Inflammatory macrophage treated with lipopolysaccharide for 4 hours (primary cell): ENCODE data around the gene SDK2.

Source experiments
- DNase-seq: peaks from one replicate; pipeline ENCODE4 v3.0.0-alpha.2; 2020

The SDK2 gene

DNA sequence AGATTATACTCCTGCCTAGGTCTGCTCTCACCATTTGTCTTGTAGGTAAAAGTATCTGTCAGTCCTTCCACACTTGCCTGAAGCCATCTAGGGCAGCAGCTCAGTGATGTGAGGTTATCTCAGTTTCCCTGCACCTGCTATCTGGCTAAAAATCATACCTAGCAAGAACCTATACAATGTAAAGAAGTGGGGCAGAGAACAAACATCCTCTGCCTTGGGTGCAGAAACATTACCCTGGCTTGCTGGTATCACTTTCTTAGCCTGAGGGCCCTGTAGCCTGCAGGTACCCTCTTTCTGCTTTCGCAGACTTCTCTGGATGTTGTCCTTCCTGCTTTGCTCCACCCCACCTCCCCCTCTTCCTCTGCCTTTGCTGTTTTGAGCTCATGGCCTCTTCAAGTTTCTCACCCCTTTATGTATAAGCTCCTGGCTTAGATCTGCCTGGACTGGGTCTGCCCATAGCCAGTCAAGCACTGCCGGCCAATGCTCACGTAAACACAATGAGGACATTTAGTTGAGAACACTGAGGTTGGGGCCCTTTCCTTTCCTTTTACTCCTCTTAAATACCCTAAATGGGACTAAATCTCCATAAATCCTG lies 8.7 kb upstream of the SDK2 start:
- DNase-seq: no peak

GRCh38 chr17:73650617-73651200 lies 6.5 kb upstream of the SDK2 start:
- no peak for DNase-seq

DNA sequence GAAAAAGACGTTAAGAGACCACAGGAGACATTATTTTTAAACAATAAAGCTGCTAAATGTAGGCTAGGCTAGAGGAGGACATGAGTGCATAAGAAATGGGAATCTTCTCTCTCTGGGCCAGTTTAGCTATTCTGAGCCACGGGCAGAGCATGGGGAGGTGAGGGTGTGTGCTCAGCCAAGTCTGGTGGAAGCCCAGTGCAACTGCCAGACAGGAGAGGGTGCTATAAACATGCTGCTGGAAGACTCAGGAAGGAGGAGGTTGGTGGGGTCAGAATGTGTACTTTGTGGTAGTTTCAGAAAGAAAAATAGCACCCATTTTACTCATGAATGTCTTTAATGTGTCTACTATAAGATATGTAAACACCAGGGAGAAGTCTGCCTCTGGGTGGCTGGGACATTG lies 5.9 kb upstream of the SDK2 start:
- DNase-seq: no peak

- no peak for DNase-seq
These were observed 4.7 kb upstream of the SDK2 start for GRCh38 chr17:73648974-73649373.

DNA sequence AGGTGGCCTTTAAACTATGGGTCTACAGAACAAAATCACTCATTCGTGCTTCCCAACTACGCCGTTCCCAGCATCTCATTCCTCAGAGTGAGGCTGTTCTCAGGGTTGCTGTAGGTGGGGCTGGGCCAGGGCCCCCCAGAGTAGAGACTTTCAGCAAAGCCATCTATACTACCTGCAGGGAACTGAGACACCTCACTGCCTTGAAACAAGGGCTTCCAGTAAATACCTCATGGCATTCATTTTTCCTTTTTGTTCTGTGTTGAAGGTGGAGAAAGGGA lies 4.2 kb upstream of the SDK2 start:
- no peak for DNase-seq

DNA sequence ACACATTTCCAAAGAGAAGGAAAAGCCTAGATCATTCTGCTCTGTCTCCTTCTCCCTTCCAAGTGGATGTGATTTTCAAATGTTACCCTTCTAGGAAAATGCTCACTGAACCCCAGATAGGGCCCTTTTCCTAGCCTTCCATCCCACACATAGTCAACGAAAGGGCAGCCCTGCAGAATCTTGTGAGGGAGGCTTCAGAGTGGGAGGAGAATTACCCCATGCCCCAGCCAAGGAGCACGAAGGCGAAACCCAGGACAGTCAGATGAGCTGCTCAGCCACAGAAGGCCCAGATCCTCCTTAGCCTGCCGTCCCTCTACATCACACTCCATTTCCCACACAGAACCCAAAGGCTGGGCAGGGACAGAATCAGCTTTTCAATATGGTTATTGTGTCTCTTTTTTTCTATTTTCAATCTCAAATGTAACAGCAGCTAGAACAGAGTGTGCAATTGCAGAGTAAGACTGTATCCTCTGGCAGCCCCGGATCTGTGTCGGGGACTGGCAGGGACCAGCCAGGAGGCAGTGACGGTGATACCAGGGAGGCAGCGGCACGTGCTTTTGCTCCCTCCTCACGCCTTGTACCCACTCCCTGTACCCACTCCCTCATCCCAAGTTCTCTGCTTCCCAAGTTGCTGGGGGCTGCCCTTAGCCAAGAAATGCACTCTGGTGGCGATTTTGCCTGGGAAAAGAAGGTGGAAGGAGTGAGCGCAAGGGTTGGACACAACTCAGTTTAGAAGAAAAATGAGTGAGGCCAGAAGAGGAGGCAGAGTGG lies 3.7 kb upstream of the SDK2 start:
- DNase-seq: no peak

- DNase-seq: no peak
These were observed 3.1 kb upstream of the SDK2 start for GRCh38 chr17:73647301-73647695.

- DNase-seq: no peak
These were observed 2.4 kb upstream of the SDK2 start for GRCh38 chr17:73646409-73647300.

GRCh38 chr17:73645050-73645871 lies 1.0 kb upstream of the SDK2 start:
- DNase-seq: no peak

DNA sequence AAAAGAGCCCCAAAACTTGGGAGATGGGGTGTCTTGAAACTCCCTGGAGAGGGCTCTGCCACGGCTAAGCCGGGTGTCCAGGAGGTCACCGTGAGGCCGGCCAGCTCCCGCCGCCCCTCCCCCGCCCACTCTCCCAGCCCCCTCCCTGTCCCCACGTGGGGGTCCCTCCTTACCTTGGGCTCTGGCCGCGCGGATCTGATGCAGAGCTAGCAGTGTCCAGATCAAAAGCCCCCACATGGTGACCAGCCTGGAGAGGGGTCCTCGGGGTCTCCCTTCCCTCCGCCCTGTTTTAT lies 447 bp downstream of the SDK2 start:
- DNase-seq: no peak

GRCh38 chr17:73643001-73643851 lies 1.0 kb downstream of the SDK2 start:
- no peak for DNase-seq

DNA sequence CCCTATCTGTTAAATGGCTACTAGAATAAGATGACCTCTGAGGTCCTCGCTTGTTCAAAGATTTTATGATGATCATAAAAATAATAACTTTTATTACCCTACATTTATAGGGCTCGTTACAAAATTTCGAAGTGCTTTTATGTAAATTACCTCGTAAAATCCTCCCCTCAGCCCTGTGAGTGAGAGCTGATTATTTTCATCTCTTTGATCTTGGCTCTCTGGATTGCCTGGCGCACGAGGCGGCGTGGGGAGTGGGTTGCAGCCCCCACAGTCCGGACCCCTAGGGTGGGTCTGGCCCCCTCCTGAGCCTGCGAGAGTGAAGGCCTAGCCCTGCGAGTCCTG lies 1.6 kb downstream of the SDK2 start:
- no peak for DNase-seq

DNA sequence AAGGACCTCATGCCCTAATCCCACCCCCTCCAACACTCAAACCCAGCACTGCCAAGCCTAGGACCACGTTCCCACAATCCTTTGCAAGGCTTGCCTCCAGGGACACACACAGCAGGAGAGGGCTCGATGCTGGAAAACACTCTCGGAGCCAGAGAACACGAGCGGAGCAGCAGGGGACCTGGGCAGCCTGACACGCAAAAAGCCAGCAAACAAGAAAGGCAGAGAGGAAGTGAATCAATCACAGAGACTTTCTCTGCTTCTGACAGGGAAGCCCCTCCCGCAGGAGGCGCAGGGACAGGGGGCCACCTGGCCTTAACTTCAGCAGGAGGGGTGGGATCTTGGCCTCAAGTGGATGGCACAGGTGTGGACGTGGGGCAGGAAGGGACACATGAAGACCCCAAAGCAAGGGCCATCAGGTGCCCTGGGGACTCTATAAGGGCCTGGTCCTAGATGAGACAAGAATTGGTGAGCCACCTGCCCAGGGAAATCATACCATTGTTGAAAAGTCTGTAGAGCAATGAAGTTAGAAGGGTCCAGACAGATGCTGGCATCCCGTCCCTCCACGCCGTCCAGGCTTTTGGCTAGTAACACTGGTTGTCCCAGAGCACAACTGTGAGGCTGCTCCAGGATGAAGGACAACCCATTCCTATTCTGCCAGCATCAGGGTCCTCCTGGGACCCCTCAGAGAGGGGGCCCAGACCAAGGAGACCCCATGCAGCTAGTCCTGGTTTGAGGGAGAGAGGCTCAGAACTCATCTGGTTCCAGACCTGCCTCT lies 2.2 kb downstream of the SDK2 start:
- no peak for DNase-seq

GRCh38 chr17:73640691-73641090 lies 3.6 kb downstream of the SDK2 start:
- DNase-seq: no peak

DNA sequence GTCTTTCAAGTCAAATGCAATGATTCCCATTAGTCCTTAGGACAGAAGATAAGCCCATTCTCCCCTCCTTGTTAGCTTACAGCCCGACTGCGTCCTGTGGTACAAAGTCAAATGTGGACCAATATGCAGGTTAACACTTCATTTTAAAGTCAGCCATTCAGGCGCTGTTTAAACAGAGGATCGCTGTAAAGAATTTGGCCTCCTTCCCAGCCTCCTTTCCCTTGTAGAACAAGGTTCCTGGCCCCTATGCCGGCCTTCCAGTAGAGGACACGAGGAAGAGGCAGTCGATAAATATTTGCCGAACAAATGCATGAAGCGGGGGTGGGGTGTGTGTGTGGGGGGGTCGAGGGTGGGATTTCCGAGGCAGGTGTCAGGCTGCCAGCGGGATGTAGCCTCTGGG lies 4.3 kb downstream of the SDK2 start:
- no peak for DNase-seq

DNA sequence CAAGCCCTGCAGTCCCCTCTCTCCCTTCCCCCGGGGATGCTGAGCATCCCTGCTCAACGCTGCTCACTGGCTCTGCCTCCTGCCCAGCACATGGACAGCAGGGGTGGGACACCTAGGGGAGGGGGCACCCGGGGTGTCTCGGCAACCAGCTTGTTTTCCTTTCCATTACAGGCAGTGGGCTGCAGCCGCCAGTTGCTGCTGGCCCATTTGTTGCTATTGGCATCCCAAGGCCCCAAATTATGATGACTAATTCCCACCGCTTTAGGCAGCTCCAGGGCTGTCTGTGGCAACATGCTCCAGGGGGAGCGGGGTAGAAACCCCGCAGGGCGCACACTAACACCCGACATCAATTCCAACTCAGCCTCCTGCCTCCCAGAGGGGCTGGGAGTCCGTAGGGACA lies 4.9 kb downstream of the SDK2 start:
- DNase-seq: no peak

DNA sequence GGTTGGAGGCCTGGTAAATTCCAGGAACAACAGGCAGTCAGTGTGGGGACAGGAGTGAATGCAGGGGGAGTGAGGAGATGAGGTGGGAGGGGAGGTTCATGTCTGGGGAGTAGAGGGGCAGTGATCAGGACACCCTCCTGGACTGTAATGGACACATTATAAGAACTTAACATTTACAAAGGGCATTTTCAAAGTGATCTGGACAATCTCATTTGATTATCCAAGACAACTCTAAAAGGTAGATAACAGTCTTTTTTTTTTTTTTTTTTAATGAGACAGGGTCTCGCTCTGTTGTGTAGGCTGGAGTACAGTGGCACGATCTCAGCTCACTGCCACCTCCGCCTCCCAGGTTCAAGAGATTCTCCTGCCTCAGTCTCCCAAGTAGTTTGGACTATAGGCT lies 5.7 kb downstream of the SDK2 start:
- DNase-seq: no peak

DNA sequence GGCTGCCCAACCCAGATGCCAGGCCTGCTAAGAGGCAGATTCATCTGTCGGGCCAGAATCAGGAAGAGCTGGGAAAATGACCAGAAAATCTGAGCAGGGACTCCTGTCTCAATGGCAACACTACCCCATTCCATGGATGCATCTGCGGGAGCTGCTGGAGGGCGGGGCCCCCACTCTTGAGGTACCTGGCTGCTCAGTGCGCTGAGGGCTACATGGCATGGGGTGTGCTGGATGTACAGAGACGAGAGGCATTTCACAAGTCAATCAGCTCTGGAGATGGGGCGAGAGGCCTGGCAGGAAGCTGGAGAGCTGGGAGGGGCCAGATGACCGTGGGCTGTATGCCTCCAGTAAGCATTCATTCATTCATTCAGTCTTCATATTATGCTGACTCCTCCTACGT lies 6.4 kb downstream of the SDK2 start:
- DNase-seq: no peak

DNA sequence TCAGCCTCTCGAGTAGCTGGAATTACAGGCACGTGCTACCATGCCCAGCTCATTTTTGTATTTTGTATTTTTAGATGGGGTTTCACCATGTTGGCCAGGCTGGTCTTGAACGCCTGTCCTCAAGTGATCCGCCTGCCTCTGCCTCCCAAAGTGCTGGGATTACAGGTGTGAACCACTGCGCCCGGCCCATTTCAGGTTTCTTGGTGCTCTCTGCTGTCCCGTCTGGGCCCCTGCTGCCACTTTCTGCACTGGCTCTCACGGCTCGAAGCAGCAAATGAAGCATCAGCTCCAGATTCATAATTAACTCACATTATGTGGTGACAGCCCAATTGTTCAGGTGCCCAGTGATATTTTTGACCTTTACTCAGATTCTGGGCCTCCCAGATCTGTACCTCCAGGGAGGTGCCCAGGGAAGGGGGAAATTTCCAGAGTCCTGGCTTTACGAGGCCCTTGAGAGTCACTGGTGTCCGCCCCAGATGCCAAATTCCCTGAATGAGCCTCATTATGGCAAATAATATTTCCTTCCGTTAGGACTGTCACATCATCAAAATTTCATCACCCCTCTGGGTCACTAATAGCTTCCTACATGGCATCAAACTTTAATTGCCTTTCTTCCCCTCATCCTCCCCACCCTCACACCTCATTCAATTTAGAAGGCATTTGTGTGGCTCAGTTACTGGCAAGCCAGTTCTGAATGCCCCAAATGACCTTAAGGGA lies 9.0 kb downstream of the SDK2 start:
- no peak for DNase-seq

GRCh38 chr17:73634629-73635028 lies 9.6 kb downstream of the SDK2 start:
- DNase-seq: no peak

DNA sequence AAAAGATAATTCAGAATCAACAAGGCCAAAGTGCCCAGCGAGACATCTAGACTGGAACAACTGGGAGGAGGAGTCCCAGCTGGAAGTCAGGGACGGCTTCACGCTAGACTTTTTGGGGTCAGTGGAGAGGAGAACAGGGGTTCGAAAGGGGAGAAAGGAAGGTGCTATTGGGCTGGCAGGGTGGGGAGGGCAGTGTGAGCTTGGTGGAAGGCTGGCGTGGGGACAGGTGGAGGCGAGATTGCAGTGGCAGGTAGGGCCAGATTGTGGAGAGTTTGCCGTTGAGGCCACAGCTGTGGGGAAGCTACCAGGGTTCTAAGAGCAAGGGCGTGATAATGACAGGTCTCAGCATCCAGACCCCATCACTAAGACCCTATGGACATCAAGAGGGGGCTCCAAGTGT lies 10.5 kb downstream of the SDK2 start:
- no peak for DNase-seq
